ENCODE data around the gene RHOBTB1.
"Not testable (repeated sequence)": the region's sequence is repeated elsewhere in the genome, so short reads cannot be mapped to it uniquely, and the experiment has no call there.

The RHOBTB1 gene

GRCh38 chr10:60944058-60944909 lies at the start of gene RHOBTB1:
RHOBTB1 (minus strand) TSS chr10:60944185; CDS start chr10:60911542, 32,643 bp downstream.
- DNase-seq (ENCODE audit: low read depth in 2 of 2), result no peak

GRCh38 chr10:60992636-60993035 lies 48.7 kb upstream of the RHOBTB1 start:
- DNase-seq (ENCODE audit: low read depth in 2 of 2), result no peak

GRCh38 chr10:60990663-60991062 lies 46.7 kb upstream of the RHOBTB1 start:
- no peak for DNase-seq (ENCODE audit: low read depth in 2 of 2)

GRCh38 chr10:60989400-60989876 lies 45.5 kb upstream of the RHOBTB1 start:
- DNase-seq (ENCODE audit: low read depth in 2 of 2), result no peak

- no peak for DNase-seq (ENCODE audit: low read depth in 2 of 2)
Measured at GRCh38 chr10:60986791-60987190, 42.8 kb upstream of the RHOBTB1 start.

- DNase-seq (ENCODE audit: low read depth in 2 of 2), result no peak
Measured at GRCh38 chr10:60985951-60986350, 42.0 kb upstream of the RHOBTB1 start.

- DNase-seq (ENCODE audit: low read depth in 2 of 2), result no peak
Measured at GRCh38 chr10:60980997-60981396, 37.0 kb upstream of the RHOBTB1 start.

- no peak for DNase-seq (ENCODE audit: low read depth in 2 of 2)
Measured at GRCh38 chr10:60979667-60980104, 35.7 kb upstream of the RHOBTB1 start.

- no peak for DNase-seq (ENCODE audit: low read depth in 2 of 2)
Measured at GRCh38 chr10:60978287-60979115, 34.5 kb upstream of the RHOBTB1 start.

GRCh38 chr10:60977161-60978122 lies 33.5 kb upstream of the RHOBTB1 start:
- no peak for DNase-seq (ENCODE audit: low read depth in 2 of 2)

GRCh38 chr10:60976687-60977086 lies 32.7 kb upstream of the RHOBTB1 start:
- DNase-seq (ENCODE audit: low read depth in 2 of 2), result no peak

- no peak for DNase-seq (ENCODE audit: low read depth in 2 of 2)
Measured at GRCh38 chr10:60975716-60976115, 31.7 kb upstream of the RHOBTB1 start.

- no peak for DNase-seq (ENCODE audit: low read depth in 2 of 2)
Measured at GRCh38 chr10:60974463-60975149, 30.6 kb upstream of the RHOBTB1 start.

- no peak for DNase-seq (ENCODE audit: low read depth in 2 of 2)
Measured at GRCh38 chr10:60973086-60973485, 29.1 kb upstream of the RHOBTB1 start.

- DNase-seq (ENCODE audit: low read depth in 2 of 2), result not testable (repeated sequence)
Measured at GRCh38 chr10:60972181-60972580, 28.2 kb upstream of the RHOBTB1 start.

- DNase-seq (ENCODE audit: low read depth in 2 of 2), result no peak
Measured at GRCh38 chr10:60970526-60970925, 26.5 kb upstream of the RHOBTB1 start.

GRCh38 chr10:60968504-60968903 lies 24.5 kb upstream of the RHOBTB1 start:
- no peak for DNase-seq (ENCODE audit: low read depth in 2 of 2)

GRCh38 chr10:60967854-60968484 lies 24.0 kb upstream of the RHOBTB1 start:
- no peak for DNase-seq (ENCODE audit: low read depth in 2 of 2)

GRCh38 chr10:60967260-60967659 lies 23.3 kb upstream of the RHOBTB1 start:
- DNase-seq (ENCODE audit: low read depth in 2 of 2), result no peak

GRCh38 chr10:60965696-60966095 lies 21.7 kb upstream of the RHOBTB1 start:
- DNase-seq (ENCODE audit: low read depth in 2 of 2), result no peak
